ENCODE data around the gene KCNIP4.

- TF ChIP-seq POLR2A (IDR thresholded peaks at IDR 0.05) (no peak), CTCF (IDR thresholded peaks at IDR 0.05) (no peak)
Observed at GRCh38 chr4:21452931-21453330, 495.6 kb downstream of the KCNIP4 start.
